ENCODE measurements around the gene PDGFC. TPM values are rescaled to one million over a fixed set of nuclear protein-coding genes. Genes with fewer than 3 reads are reported as not detected.

The PDGFC gene
- total RNA-seq, 1 experiment from 2014 or later = 5.3 TPM

GRCh38 chr4:156811286-156811685 is 160.3 kb downstream of the PDGFC start (continued):
- TF ChIP-seq, protein P1, sequence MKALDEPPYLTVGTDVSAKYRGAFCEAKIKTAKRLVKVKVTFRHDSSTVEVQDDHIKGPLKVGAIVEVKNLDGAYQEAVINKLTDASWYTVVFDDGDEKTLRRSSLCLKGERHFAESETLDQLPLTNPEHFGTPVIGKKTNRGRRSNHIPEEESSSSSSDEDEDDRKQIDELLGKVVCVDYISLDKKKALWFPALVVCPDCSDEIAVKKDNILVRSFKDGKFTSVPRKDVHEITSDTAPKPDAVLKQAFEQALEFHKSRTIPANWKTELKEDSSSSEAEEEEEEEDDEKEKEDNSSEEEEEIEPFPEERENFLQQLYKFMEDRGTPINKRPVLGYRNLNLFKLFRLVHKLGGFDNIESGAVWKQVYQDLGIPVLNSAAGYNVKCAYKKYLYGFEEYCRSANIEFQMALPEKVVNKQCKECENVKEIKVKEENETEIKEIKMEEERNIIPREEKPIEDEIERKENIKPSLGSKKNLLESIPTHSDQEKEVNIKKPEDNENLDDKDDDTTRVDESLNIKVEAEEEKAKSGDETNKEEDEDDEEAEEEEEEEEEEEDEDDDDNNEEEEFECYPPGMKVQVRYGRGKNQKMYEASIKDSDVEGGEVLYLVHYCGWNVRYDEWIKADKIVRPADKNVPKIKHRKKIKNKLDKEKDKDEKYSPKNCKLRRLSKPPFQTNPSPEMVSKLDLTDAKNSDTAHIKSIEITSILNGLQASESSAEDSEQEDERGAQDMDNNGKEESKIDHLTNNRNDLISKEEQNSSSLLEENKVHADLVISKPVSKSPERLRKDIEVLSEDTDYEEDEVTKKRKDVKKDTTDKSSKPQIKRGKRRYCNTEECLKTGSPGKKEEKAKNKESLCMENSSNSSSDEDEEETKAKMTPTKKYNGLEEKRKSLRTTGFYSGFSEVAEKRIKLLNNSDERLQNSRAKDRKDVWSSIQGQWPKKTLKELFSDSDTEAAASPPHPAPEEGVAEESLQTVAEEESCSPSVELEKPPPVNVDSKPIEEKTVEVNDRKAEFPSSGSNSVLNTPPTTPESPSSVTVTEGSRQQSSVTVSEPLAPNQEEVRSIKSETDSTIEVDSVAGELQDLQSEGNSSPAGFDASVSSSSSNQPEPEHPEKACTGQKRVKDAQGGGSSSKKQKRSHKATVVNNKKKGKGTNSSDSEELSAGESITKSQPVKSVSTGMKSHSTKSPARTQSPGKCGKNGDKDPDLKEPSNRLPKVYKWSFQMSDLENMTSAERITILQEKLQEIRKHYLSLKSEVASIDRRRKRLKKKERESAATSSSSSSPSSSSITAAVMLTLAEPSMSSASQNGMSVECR (CRISPR knock-in tag; IDR thresholded peaks at IDR 0.05; ENCODE audit: borderline replicate concordance) = no peak
- no peak for TF ChIP-seq PRDM15 (CRISPR knock-in tag; IDR thresholded peaks at IDR 0.05)
- TF ChIP-seq ZMAT4 (CRISPR knock-in tag; IDR thresholded peaks at IDR 0.05) = no peak
- TF ChIP-seq NR2C2 (CRISPR knock-in tag; IDR thresholded peaks at IDR 0.05) = no peak
- TF ChIP-seq HMGXB4 (CRISPR knock-in tag; IDR thresholded peaks at IDR 0.05) = no peak
- TF ChIP-seq ZBTB43 (CRISPR knock-in tag; IDR thresholded peaks at IDR 0.05) = no peak
- TF ChIP-seq, protein P2, sequence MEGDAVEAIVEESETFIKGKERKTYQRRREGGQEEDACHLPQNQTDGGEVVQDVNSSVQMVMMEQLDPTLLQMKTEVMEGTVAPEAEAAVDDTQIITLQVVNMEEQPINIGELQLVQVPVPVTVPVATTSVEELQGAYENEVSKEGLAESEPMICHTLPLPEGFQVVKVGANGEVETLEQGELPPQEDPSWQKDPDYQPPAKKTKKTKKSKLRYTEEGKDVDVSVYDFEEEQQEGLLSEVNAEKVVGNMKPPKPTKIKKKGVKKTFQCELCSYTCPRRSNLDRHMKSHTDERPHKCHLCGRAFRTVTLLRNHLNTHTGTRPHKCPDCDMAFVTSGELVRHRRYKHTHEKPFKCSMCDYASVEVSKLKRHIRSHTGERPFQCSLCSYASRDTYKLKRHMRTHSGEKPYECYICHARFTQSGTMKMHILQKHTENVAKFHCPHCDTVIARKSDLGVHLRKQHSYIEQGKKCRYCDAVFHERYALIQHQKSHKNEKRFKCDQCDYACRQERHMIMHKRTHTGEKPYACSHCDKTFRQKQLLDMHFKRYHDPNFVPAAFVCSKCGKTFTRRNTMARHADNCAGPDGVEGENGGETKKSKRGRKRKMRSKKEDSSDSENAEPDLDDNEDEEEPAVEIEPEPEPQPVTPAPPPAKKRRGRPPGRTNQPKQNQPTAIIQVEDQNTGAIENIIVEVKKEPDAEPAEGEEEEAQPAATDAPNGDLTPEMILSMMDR (IDR thresholded peaks at IDR 0.05) = no peak
- TF ChIP-seq NR3C1 (CRISPR knock-in tag; conservative IDR thresholded peaks at IDR 0.05; ENCODE audit: low read depth) = no peak
- no peak for TF ChIP-seq HMGA2 (CRISPR knock-in tag; IDR thresholded peaks at IDR 0.05)
- TF ChIP-seq, protein P3, sequence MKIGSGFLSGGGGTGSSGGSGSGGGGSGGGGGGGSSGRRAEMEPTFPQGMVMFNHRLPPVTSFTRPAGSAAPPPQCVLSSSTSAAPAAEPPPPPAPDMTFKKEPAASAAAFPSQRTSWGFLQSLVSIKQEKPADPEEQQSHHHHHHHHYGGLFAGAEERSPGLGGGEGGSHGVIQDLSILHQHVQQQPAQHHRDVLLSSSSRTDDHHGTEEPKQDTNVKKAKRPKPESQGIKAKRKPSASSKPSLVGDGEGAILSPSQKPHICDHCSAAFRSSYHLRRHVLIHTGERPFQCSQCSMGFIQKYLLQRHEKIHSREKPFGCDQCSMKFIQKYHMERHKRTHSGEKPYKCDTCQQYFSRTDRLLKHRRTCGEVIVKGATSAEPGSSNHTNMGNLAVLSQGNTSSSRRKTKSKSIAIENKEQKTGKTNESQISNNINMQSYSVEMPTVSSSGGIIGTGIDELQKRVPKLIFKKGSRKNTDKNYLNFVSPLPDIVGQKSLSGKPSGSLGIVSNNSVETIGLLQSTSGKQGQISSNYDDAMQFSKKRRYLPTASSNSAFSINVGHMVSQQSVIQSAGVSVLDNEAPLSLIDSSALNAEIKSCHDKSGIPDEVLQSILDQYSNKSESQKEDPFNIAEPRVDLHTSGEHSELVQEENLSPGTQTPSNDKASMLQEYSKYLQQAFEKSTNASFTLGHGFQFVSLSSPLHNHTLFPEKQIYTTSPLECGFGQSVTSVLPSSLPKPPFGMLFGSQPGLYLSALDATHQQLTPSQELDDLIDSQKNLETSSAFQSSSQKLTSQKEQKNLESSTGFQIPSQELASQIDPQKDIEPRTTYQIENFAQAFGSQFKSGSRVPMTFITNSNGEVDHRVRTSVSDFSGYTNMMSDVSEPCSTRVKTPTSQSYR (CRISPR knock-in tag; IDR thresholded peaks at IDR 0.05) = no peak

Measured in WTC11 (cell line).